Stimulated activated CD4-positive, alpha-beta T cell treated with anti-CD3 and anti-CD28 coated beads, Interleukin-12 subunit alpha, Interleukin-12 subunit beta, amount 100 ng/mL, for 24 hours (primary cell): ENCODE data around the gene COPA.

Experiments
- DNase-seq, 2 experiments: peaks; one replicate each; pipeline ENCODE4 v3.0.0-alpha.2; 2020; ENCODE audit warnings: low read depth in 2 of 2

Gene COPA

GRCh38 chr1:160362168-160362957 lies 19.3 kb upstream of the COPA start:
- no peak for DNase-seq

GRCh38 chr1:160361814-160362167 lies 18.7 kb upstream of the COPA start:
- DNase-seq = no peak

- DNase-seq = no peak
Measured at GRCh38 chr1:160361199-160361598, 18.1 kb upstream of the COPA start.

- no peak for DNase-seq
Measured at GRCh38 chr1:160360227-160360695, 17.2 kb upstream of the COPA start.

- DNase-seq = no peak
Measured at GRCh38 chr1:160359559-160360226, 16.6 kb upstream of the COPA start.

- DNase-seq = no peak
Measured at GRCh38 chr1:160358073-160358472, 15.0 kb upstream of the COPA start.

GRCh38 chr1:160357286-160358002 lies 14.4 kb upstream of the COPA start:
- DNase-seq = no peak

GRCh38 chr1:160354388-160354985 lies 11.4 kb upstream of the COPA start:
- no peak for DNase-seq

- DNase-seq = no peak
Measured at GRCh38 chr1:160353223-160353622, 10.2 kb upstream of the COPA start.

GRCh38 chr1:160352555-160352954 lies 9.5 kb upstream of the COPA start:
- DNase-seq = no peak

- no peak for DNase-seq
Measured at GRCh38 chr1:160351629-160352028, 8.6 kb upstream of the COPA start.

GRCh38 chr1:160346958-160347357 lies 3.9 kb upstream of the COPA start:
- no peak for DNase-seq

- no peak for DNase-seq
Measured at GRCh38 chr1:160346463-160346862, 3.4 kb upstream of the COPA start.

GRCh38 chr1:160344936-160345335 lies 1.9 kb upstream of the COPA start:
- no peak for DNase-seq

GRCh38 chr1:160344241-160344640 lies 1.2 kb upstream of the COPA start:
- DNase-seq = no peak

GRCh38 chr1:160342526-160342925 lies 524 bp downstream of the COPA start:
- DNase-seq = no peak

- DNase-seq = no peak
Measured at GRCh38 chr1:160340866-160341265, 2.2 kb downstream of the COPA start.

- DNase-seq = no peak
Measured at GRCh38 chr1:160340146-160340545, 2.9 kb downstream of the COPA start.

GRCh38 chr1:160338580-160338979 lies 4.5 kb downstream of the COPA start:
- DNase-seq = no peak

- no peak for DNase-seq
Measured at GRCh38 chr1:160332516-160332915, 10.5 kb downstream of the COPA start.

- DNase-seq = no peak
Measured at GRCh38 chr1:160330119-160330518, 12.9 kb downstream of the COPA start.

- no peak for DNase-seq
Measured at GRCh38 chr1:160328184-160328583, 14.9 kb downstream of the COPA start.
